Activated CD8-positive, alpha-beta T cell treated with anti-CD3 and anti-CD28 coated beads, Interleukin-2, amount 10 ng/mL, durations not matched to agents 7 days and 5 days (primary cell): ENCODE results near the gene CPSF4. TPM values are rescaled to one million over a fixed set of nuclear protein-coding genes. Genes with fewer than 3 reads are reported as not detected.

Experiments used
- ATAC-seq: fragments of 150-1000 bp; cut with Tn5 transposase; one replicate; pipeline ENCODE4 v1.10.0; 2021; ENCODE audit warnings: moderate library complexity
- CTCF ChIA-PET: fragments of 350-600 bp; sonication (Branson Sonifier 250); formaldehyde crosslinking; loops from one replicate; lab custom pipeline; 2021; ENCODE audit warnings: antibody characterized with exemption; lab: Charles Lee
- POLR2A ChIA-PET: fragments of 350-600 bp; sonication (Branson Sonifier 250); formaldehyde crosslinking; loops from one replicate; lab custom pipeline; 2021; ENCODE audit warnings: antibody characterized with exemption; lab: Charles Lee
- DNase-seq: peaks from one replicate; pipeline ENCODE4 v3.0.0-alpha.2; 2020
- H3K27ac Mint-ChIP-seq: one replicate; pipeline ENCODE4 v1.8.0; 2021; ENCODE audit warnings: mild to moderate bottlenecking, mixed read lengths
- H3K27me3 Mint-ChIP-seq: one replicate; pipeline ENCODE4 v1.8.0; 2021; ENCODE audit warnings: low read depth, mixed read lengths
- H3K36me3 Mint-ChIP-seq: one replicate; pipeline ENCODE4 v1.8.0; 2021; ENCODE audit warnings: low read depth, mixed read lengths
- H3K4me1 Mint-ChIP-seq: one replicate; pipeline ENCODE4 v1.8.0; 2021; ENCODE audit warnings: low read depth, mixed read lengths
- H3K4me3 Mint-ChIP-seq: one replicate; pipeline ENCODE4 v1.8.0; 2021; ENCODE audit warnings: mild to moderate bottlenecking, mixed read lengths
- H3K9me3 Mint-ChIP-seq: one replicate; pipeline ENCODE4 v1.8.0; 2022; ENCODE audit warnings: mixed read lengths; ENCODE audit not compliant: insufficient read depth
- total RNA-seq, 2 experiments: library from RNA; stranded (reverse); gene quantifications; one replicate each; pipeline ENCODE4 v1.2.3, GENCODE V29; 2021

The CPSF4 gene
- 10 to 100 TPM; 64.0 to 65.8 TPM for total RNA-seq

DNA sequence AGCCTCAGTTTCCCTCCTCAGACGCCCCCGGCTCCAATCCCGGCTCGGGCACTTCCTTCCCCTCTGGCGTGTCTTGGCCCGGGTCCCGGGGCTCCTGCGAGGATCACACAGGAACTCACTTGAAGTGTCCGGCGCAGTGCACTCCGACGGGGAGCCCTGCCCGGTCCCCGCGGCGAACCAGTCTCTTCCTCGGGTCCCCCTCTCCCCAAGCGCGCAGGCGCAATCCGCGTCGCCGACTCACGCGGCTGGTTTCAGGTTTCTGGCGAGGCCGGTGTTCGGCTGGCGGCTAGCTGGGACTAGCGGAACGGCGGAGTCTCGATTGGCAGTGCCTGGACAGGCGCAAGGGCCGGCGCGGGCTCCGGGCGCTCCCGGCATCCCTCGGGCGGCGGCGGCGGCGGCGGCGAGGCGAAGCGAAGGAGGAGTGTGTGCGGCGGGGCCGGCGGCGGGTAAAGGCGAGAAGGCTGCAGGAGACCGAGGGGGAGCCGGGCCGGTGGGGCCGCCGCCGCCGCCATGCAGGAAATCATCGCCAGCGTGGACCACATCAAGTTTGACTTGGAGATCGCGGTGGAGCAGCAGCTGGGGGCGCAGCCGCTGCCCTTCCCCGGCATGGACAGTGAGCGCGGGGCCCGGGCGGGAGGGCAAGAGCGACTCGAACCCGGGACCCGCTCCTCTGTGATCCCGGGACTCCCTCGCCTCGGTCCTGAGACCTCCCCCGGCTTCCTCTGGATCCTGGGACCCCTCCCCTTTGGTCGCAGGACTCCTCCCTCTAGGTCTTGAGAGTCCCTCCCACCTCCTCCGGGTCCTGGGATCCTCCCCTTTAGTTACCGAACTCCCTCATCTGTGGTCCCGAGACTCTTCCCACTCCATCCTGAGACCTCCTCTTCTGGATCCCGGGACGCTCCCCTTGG lies at the start of gene CPSF4, which contains the start of gene PTCD1:
CPSF4 (plus strand) TSS at position 371 of the 908 bp plus-strand sequence; CDS start at position 511, 140 bp downstream.
PTCD1 (minus strand) TSS at position 226 of the 908 bp plus-strand sequence. CDS start 3,556 bp downstream, outside the sequence.
- Mint-ChIP-seq H3K27me3 (no peaks in the 10 kb centered on the region), H3K4me1 (peaks cover 30% of the 10 kb centered on the region), H3K4me3 (peak within 1 kb of the TSS; percentile 98), H3K27ac (peak within 1 kb of the TSS; percentile 96), H3K9me3 (no peaks in the 10 kb centered on the region), H3K36me3 (peaks cover 31% of the 10 kb centered on the region)
- POLR2A ChIA-PET = interaction anchor here (0.7 to 1.7 kb wide), 4 partner anchors 21 to 40 kb away, joined by 3 to 12 read pairs (median 4); partner anchors contain the start of genes BUD31 and PDAP1
- peak; percentile 92 for DNase-seq
- CTCF ChIA-PET = interaction anchor here (0.6 to 1.3 kb wide), 4 partner anchors 9 to 61 kb away, joined by 3 to 4 read pairs (median 4); partner anchors contain the start of genes BUD31 and ZNF394
- peak; percentile 91 for ATAC-seq

DNA sequence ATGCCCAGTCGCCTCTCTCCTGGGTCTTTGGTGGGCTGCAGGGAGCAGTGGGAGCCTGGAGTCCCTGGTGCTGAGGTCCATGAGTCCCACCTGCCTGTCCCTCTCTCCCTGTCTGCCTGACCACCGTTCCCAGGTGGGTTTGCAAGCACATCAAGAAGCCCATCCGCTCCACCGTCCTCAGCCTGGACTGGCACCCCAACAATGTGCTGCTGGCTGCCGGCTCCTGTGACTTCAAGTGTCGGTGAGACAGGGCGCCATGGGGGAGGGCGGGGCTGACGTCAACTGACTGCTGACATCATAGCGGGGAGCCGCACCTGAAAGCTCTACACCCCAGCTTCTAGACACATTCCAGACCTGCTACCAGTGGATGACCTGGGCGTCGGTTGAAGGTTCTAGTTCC lies 49.0 kb upstream of the CPSF4 start:
- peaks cover 34% of the 10 kb centered on the region for H3K4me1 Mint-ChIP-seq
- ChIA-PET POLR2A (interaction anchor here (0.6 to 1.0 kb wide), 3 partner anchors 8 to 9 kb away, joined by 3 to 4 read pairs (median 3); no protein-coding TSS in a partner anchor), CTCF (interaction anchor here (2.0 kb wide), 1 partner anchor 11 kb away, joined by 4 read pairs; no protein-coding TSS in a partner anchor)
- no peak overlapping the region for H3K27ac Mint-ChIP-seq
- DNase-seq (no peak), ATAC-seq (no peak)
- peaks cover 69% of the 10 kb centered on the region for H3K36me3 Mint-ChIP-seq
- no peaks in the 10 kb centered on the region for H3K27me3 Mint-ChIP-seq
- no peaks in the 10 kb centered on the region for H3K9me3 Mint-ChIP-seq
- no peak overlapping the region for H3K4me3 Mint-ChIP-seq

DNA sequence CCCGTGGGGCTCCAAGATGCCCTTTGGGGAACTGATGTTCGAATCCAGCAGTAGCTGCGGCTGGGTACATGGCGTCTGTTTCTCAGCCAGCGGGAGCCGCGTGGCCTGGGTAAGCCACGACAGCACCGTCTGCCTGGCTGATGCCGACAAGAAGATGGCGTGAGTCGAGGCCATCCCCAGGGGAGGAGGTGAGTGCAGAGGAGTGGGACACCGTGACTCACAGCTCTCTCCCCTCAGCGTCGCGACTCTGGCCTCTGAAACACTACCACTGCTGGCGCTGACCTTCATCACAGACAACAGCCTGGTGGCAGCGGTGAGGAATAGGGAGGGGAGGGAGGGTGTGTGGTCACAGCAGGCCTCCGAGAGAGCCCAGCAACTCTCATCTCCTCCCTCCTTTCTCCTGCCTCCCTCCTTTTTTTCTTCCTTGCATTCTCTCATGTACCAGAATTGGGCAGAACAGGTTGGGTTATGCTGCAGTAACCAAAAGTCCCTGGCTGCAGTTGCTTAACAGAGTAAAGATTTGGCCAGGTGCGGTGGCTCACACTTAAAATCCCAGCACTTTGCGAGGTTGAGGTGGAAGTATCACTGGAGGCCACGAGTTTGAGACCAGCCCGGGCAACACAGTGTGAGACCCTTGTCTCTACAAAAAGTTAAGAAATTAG lies 47.7 kb upstream of the CPSF4 start:
- no peak overlapping the region for H3K4me3 Mint-ChIP-seq
- peak overlapping the region; percentile 34 for H3K27ac Mint-ChIP-seq
- peaks cover 71% of the 10 kb centered on the region for H3K36me3 Mint-ChIP-seq
- H3K9me3 Mint-ChIP-seq = no peaks in the 10 kb centered on the region
- peaks cover 32% of the 10 kb centered on the region for H3K4me1 Mint-ChIP-seq
- no peaks in the 10 kb centered on the region for H3K27me3 Mint-ChIP-seq
- CTCF ChIA-PET = interaction anchor here (2.0 to 4.5 kb wide), 2 partner anchors 9 to 17 kb away, joined by 4 to 17 read pairs; partner anchors contain the start of genes BUD31 and PDAP1
- no peak for DNase-seq
- ATAC-seq = no peak
- POLR2A ChIA-PET = interaction anchor here (1.7 kb wide), 1 partner anchor 10 kb away, joined by 7 read pairs; no protein-coding TSS in a partner anchor

DNA sequence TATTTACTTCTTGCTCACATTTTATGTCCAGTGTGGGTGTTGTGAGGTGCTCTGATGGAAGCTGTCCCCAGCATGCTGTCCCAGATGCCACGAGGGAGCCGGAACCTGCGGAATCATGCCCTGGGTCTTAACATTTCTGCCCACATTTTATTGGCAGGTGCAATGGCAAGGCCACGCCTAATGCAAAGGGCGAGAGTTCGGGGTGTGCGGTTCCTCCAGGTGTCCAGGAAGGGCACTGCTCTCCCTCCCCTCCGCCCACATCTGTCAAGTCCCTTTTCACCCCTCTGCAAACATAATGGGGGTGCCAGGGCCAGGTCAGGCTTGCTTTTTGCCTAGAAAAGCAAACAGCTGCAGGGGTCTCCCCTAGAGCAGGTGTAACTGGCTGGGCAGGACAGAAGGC lies 46.7 kb upstream of the CPSF4 start:
- DNase-seq (no peak), ATAC-seq (no peak)
- Mint-ChIP-seq H3K36me3 (peaks cover 69% of the 10 kb centered on the region), H3K27ac (peak overlapping the region; percentile 71), H3K4me1 (peaks cover 32% of the 10 kb centered on the region), H3K4me3 (peak overlapping the region; percentile 31), H3K9me3 (no peaks in the 10 kb centered on the region), H3K27me3 (no peaks in the 10 kb centered on the region)
- ChIA-PET POLR2A (interaction anchor here (1.1 to 3.1 kb wide), 3 partner anchors 9 to 15 kb away, joined by 3 to 23 read pairs (median 7); partner anchors contain the start of genes BUD31 and PDAP1), CTCF (interaction anchor here (0.6 to 4.5 kb wide), 3 partner anchors 8 to 298 kb away, joined by 3 to 17 read pairs (median 4); partner anchors contain the start of genes BUD31 and PDAP1)

DNA sequence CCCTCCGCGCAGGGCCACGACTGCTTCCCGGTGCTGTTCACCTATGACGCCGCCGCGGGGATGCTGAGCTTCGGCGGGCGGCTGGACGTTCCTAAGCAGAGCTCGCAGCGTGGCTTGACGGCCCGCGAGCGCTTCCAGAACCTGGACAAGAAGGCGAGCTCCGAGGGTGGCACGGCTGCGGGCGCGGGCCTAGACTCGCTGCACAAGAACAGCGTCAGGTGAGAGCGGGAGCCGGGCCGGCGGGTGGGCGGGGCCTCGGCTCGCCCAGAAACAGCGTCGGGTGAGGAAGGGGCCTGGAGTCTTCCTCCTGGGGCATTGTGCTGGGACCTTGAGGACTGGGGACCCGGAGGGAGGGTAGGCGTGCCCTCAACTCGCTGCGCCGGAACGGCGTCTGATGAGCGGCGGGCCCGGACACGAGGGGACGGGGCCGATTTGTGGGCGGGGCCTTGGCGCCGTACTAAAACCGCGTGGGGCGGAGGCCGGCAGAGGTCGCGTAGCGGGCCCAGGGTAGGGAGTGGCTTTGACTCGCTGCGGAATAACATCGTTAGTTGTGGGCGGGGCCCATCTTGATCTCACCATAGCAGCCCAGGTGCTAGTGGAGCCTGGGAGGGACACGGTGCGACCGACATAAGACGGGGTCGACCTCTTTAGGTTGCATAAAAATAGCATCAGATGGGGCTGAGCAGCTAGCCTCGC lies 45.9 kb upstream of the CPSF4 start:
- H3K4me3 Mint-ChIP-seq = peak overlapping the region; percentile 62
- ChIA-PET POLR2A (interaction anchor here (0.5 to 3.1 kb wide), 7 partner anchors 8 to 50 kb away, joined by 3 to 23 read pairs (median 6); partner anchors contain the start of genes BUD31 and PDAP1), CTCF (interaction anchor here (1.0 to 4.5 kb wide), 2 partner anchors 15 to 27 kb away, joined by 3 to 17 read pairs; partner anchors contain the start of genes BUD31 and PDAP1)
- DNase-seq (peak; percentile 89), ATAC-seq (peak; percentile 96)
- H3K9me3 Mint-ChIP-seq = no peaks in the 10 kb centered on the region
- peak overlapping the region; percentile 86 for H3K27ac Mint-ChIP-seq
- peaks cover 32% of the 10 kb centered on the region for H3K4me1 Mint-ChIP-seq
- peaks cover 72% of the 10 kb centered on the region for H3K36me3 Mint-ChIP-seq
- H3K27me3 Mint-ChIP-seq = no peaks in the 10 kb centered on the region

DNA sequence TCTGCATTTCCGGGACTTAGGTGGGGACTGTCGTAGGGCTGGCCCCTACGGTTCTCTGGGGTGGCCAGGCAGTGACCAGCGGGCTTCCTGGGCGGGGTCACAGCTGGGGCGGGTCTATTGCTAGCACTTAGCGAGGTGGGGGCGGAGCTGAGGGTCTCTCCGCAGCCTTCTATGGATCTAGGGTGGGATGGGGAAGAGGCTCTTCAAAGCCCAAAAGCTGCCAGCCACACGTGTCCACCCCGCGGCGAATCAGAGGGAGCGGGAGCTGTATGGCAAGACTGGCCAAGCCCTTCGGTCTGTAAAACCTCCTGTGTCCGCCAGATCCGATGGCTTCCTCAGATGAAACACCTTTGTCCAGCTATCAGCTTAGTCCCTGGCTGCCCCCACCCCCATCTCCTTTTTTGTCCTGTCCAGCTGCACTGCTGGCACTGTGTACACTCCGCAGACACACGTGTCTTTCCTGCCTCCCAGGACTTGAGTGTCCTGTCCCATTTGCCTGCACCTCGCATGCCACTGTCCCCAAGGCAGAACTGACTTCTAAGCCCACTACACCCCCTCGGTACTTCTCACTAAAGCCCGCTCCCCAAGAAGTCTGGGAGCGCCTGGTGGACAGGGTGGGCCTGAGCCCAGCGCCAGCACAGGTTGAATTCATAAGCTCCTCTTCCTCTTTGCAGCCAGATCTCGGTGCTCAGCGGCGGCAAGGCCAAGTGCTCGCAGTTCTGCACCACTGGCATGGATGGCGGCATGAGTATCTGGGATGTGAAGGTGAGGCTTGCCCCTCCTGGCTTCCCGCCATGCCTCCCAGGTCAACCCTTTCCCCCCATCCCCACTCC lies 45.2 kb upstream of the CPSF4 start:
- no peak for ATAC-seq

DNA sequence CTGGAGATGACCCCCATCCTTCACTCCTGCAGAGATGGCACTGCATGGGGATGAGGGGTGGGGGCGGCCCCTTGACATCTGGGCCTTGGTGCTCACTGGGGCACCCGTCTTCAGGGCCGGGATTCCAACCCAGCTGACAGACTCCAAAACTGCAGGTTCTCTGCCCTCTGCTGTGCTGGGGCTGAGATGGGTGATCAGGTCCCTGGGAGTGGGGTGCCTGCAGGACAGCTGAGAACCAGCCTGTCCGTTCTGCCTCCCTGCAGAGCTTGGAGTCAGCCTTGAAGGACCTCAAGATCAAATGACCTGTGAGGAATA lies 44.6 kb upstream of the CPSF4 start:
- ChIA-PET POLR2A (interaction anchor here (0.5 to 3.1 kb wide), 7 partner anchors 10 to 514 kb away, joined by 3 to 23 read pairs (median 3); partner anchors contain the start of genes BUD31 and PDAP1), CTCF (interaction anchor here (4.5 kb wide), 1 partner anchor 14 kb away, joined by 17 read pairs; the partner anchor contains the start of genes BUD31 and PDAP1)
- Mint-ChIP-seq H3K4me1 (peaks cover 37% of the 10 kb centered on the region), H3K4me3 (no peak overlapping the region), H3K27me3 (no peaks in the 10 kb centered on the region), H3K27ac (peak overlapping the region; percentile 15), H3K9me3 (no peaks in the 10 kb centered on the region), H3K36me3 (peaks cover 73% of the 10 kb centered on the region)
- no peak for DNase-seq
- no peak for ATAC-seq

More for the DNA sequence above, 45.2 kb upstream of the CPSF4 start:
- H3K4me1 Mint-ChIP-seq = peaks cover 33% of the 10 kb centered on the region
- H3K27ac Mint-ChIP-seq = peak overlapping the region; percentile 86
- ChIA-PET POLR2A (interaction anchor here (0.5 to 3.1 kb wide), 8 partner anchors 11 to 514 kb away, joined by 3 to 23 read pairs (median 3); partner anchors contain the start of genes BUD31 and PDAP1), CTCF (interaction anchor here (1.0 to 4.5 kb wide), 2 partner anchors 14 to 28 kb away, joined by 3 to 17 read pairs; partner anchors contain the start of genes BUD31 and PDAP1)
- no peak for DNase-seq
- H3K36me3 Mint-ChIP-seq = peaks cover 71% of the 10 kb centered on the region
- no peaks in the 10 kb centered on the region for H3K27me3 Mint-ChIP-seq
- peak overlapping the region; percentile 62 for H3K4me3 Mint-ChIP-seq
- no peaks in the 10 kb centered on the region for H3K9me3 Mint-ChIP-seq

DNA sequence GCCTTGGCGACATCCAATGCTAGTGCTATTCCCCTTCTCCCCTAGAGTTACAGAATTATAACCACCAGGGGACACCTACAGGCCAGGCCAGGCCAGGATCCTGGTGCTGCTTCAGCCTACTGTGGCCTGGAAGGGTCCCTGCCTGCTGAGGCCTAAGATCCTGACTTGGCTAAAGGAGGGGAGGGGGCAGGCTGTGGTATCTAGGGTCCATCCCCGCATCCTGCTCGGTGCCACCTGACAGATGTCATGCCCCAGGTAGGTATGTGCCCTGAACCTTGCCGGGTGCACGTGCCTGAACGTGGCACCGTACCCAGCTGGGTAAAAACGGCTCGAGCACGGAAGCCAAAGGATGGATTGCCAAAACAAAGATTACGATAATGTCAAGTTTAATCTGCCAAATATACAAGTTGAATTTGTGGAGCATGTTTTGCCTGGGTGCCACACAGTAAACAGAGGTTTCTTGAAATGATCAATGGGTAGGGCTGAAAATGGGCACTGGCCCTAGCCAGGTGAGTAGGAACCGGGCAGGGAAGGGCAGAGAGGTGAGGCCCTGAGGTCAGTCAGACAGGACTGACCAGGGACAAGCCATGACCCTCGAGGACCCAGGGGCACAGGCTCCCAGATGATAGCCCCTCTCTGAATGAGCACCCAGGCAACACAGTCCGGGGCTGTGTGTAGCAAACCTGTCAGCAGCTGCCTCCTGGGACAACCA lies 43.0 kb upstream of the CPSF4 start:
- no peak overlapping the region for H3K4me3 Mint-ChIP-seq
- peaks cover 75% of the 10 kb centered on the region for H3K36me3 Mint-ChIP-seq
- no peaks in the 10 kb centered on the region for H3K9me3 Mint-ChIP-seq
- no peak overlapping the region for H3K27ac Mint-ChIP-seq
- peaks cover 36% of the 10 kb centered on the region for H3K4me1 Mint-ChIP-seq
- H3K27me3 Mint-ChIP-seq = no peaks in the 10 kb centered on the region
- ChIA-PET CTCF (interaction anchor here (4.5 kb wide), 1 partner anchor 12 kb away, joined by 17 read pairs; the partner anchor contains the start of genes BUD31 and PDAP1), POLR2A (interaction anchor here (1.0 to 1.2 kb wide), 3 partner anchors 10 to 15 kb away, joined by 3 read pairs; partner anchors contain the start of genes BUD31 and PDAP1)
- DNase-seq (no peak), ATAC-seq (no peak)

DNA sequence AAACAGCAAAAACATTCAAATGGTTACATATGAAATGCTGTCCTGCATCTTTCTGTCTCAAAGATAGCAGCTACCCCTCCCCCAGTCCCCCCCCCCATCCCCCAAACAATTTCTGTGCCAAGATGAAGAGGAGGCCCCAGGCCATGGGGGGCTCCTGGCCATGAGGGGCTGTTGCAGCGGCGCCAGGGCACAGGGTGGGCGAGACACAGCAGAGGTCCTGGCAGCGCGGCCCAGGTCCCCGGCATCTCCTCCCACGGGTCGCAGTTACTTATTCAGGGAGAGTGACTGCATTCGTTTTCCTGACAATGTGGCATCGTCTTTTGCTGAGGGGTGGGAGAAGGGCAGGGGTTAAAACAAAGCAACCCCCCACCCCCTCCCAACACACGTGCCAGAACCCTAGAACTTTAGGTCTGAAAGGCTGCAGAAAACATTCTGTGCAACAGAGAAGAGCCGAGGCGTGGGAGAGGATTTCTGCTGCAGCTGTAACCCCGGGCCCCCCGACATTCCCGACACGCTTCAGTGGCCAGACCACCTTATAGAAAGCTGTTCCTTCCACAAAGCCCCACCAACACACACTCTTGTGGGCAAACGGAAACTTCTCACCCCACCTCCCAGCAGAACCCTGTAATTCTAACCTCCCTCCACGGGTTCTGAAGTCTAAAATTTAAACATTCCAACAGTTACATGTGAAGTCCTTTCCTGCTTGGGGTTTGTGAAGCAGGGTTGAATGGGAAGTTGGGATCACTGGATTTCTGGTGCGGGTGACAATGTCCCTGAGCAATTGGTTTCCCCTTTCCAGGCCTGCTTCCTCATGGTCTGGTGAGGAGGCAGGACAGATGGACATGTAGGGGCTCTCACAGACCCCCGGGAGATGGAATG lies 42.1 kb upstream of the CPSF4 start:
- Mint-ChIP-seq H3K27ac (peak overlapping the region; percentile 56), H3K27me3 (no peaks in the 10 kb centered on the region), H3K4me1 (peaks cover 29% of the 10 kb centered on the region), H3K36me3 (peaks cover 76% of the 10 kb centered on the region), H3K9me3 (no peaks in the 10 kb centered on the region), H3K4me3 (no peak overlapping the region)
- DNase-seq = no peak
- ChIA-PET POLR2A (interaction anchor here (1.0 to 1.2 kb wide), 3 partner anchors 10 to 16 kb away, joined by 3 read pairs; partner anchors contain the start of genes BUD31 and PDAP1), CTCF (no interaction called here)
- ATAC-seq = no peak
